Endodermal cell (in vitro differentiated cells): ENCODE data around the gene PHF21B. TPM values are rescaled to one million over a fixed set of nuclear protein-coding genes. Genes with fewer than 3 reads are reported as not detected.

Experiments
- DNase-seq: peaks from one replicate; pipeline ENCODE4 v3.0.0-alpha.2; 2017
- H3K27ac ChIP-seq: 2 replicates; pipeline ENCODE4 v1.5.1; 2013; ENCODE audit warnings: mild to moderate bottlenecking, low read depth, low read length, moderate library complexity
- H3K27me3 ChIP-seq: 2 replicates; pipeline ENCODE4 v1.6.1; 2013; ENCODE audit warnings: mild to moderate bottlenecking, low read length, moderate library complexity; ENCODE audit not compliant: insufficient read depth, control insufficient read depth, poor library complexity, severe bottlenecking
- H3K36me3 ChIP-seq: 2 replicates; pipeline ENCODE4 v1.7.0; 2013; ENCODE audit warnings: mild to moderate bottlenecking, low read length, moderate library complexity; ENCODE audit not compliant: control insufficient read depth, insufficient read depth
- H3K4me1 ChIP-seq: one replicate; pipeline ENCODE4 v1.7.0; 2013; ENCODE audit warnings: low read length; ENCODE audit not compliant: control insufficient read depth, insufficient read depth
- H3K4me3 ChIP-seq: 2 replicates; pipeline ENCODE4 v1.5.1; 2013; ENCODE audit warnings: mild to moderate bottlenecking, low read length, moderate library complexity
- H3K9ac ChIP-seq: 2 replicates; pipeline ENCODE4 v1.6.1; 2013; ENCODE audit warnings: mild to moderate bottlenecking, low read length, moderate library complexity; ENCODE audit not compliant: poor library complexity, severe bottlenecking; ENCODE audit errors: extremely low read depth
- H3K9me3 ChIP-seq: 2 replicates; pipeline ENCODE4 v1.6.1; 2013; ENCODE audit warnings: mild to moderate bottlenecking, low read length, moderate library complexity; ENCODE audit not compliant: control insufficient read depth
- H3K27ac Mint-ChIP-seq: 2 replicates; pipeline ENCODE4 v1.8.0; 2020; ENCODE audit warnings: mixed read lengths
- H3K27me3 Mint-ChIP-seq: 2 replicates; pipeline ENCODE4 v1.8.0; 2021; ENCODE audit warnings: mild to moderate bottlenecking, mixed read lengths; ENCODE audit not compliant: insufficient read depth
- H3K36me3 Mint-ChIP-seq: 2 replicates; pipeline ENCODE4 v1.8.0; 2020; ENCODE audit warnings: low read depth, mixed read lengths
- H3K4me1 Mint-ChIP-seq: 2 replicates; pipeline ENCODE4 v1.8.0; 2020; ENCODE audit warnings: mixed read lengths
- H3K4me3 Mint-ChIP-seq: 2 replicates; pipeline ENCODE4 v1.8.0; 2020; ENCODE audit warnings: mild to moderate bottlenecking, moderate library complexity, mixed read lengths
- H3K9me3 Mint-ChIP-seq: 2 replicates; pipeline ENCODE4 v1.8.0; 2020; ENCODE audit warnings: mild to moderate bottlenecking, mixed read lengths
- WGBS, 2 experiments: methylation state at CpG; one replicate each; pipeline versions ENCODE4 v1.1.5 to v1.1.7; 2013; ENCODE audit warnings: missing lambda C conversion rate in 2 of 2, mixed read lengths in 1 of 2; ENCODE audit not compliant: insufficient coverage in 1 of 2, insufficient read length in 1 of 2; 5-methylcytosine and 5-hydroxymethylcytosine counted together
- total RNA-seq, 2 donors: library from RNA; stranded (reverse); fragmentation: NEBNext Ultra II Directional in 1 of 2; extraction: Animal tissue kit (Norgen Biotek cat#: 25700) in 1 of 2; gene quantifications; 2 replicates in 1 of 2; 3 replicates in 1 of 2; pipeline ENCODE4 v1.2.1, GENCODE V29; 2021
- TF ChIP-seq, protein P1 (sequence below): fragments of 200-600 bp; sonication (generic); conservative IDR thresholded peaks from 2 replicates; pipeline ENCODE4 v1.5.0; 2021; ENCODE audit warnings: antibody characterized with exemption, mild to moderate bottlenecking

Gene PHF21B
- total RNA-seq, 2 donors from 2014 or later: 57.5 to 69.2 TPM

DNA sequence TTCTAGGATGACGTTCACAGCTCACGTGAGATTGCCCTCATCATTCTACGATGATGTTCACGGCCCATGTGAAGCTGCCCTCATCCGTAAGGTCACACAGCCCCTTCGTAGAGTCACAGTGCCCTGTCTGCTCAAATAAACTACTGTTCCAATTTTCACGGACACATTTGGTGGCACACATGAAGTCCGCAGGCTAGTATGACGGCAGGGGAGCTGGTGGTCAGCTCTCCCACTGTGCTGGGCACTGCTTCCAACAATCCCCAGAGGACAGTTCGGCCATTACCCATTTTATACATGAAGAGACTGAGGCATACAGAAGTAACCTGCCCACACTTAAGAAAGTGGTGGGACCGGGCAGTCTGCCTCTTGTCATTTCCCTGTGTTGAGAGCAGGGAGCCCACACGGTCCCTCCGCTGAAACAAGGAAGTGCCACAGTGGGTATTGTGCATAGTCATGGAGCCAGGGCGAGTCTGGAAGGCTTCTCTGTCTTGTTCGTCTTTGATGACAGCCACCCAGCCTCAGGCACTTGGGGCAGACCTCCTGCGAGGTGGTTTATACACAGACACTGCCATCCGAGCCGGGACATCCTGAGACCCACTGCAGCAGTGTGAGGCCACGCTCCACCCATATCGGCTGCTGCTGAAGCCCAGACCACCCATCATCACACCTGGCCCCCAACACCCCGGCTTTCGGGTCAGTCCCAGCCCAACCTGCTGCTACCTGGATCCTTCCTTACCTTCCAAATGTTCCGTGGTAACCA is 114.3 kb downstream of the PHF21B start:
- DNase-seq: peak; percentile 29
- peaks cover 2% of the 10 kb centered on the region for H3K9me3 Mint-ChIP-seq
- H3K27me3 ChIP-seq: no peaks in the 10 kb centered on the region
- no peak overlapping the region for H3K27ac ChIP-seq
- no peak overlapping the region for H3K9ac ChIP-seq
- H3K4me1 ChIP-seq: no peaks in the 10 kb centered on the region
- WGBS, 2 experiments: 95 to 96% methylated on average over 19 to 23 of the region's 23 CpGs
- H3K4me3 Mint-ChIP-seq: no peak overlapping the region
- H3K36me3 Mint-ChIP-seq: peaks cover 33% of the 10 kb centered on the region
- peaks cover 24% of the 10 kb centered on the region for H3K36me3 ChIP-seq
- no peak overlapping the region for H3K27ac Mint-ChIP-seq
- no peak overlapping the region for H3K4me3 ChIP-seq
- no peaks in the 10 kb centered on the region for H3K27me3 Mint-ChIP-seq
- H3K4me1 Mint-ChIP-seq: no peaks in the 10 kb centered on the region
- H3K9me3 ChIP-seq: peaks cover 5% of the 10 kb centered on the region
- TF ChIP-seq, protein P1, sequence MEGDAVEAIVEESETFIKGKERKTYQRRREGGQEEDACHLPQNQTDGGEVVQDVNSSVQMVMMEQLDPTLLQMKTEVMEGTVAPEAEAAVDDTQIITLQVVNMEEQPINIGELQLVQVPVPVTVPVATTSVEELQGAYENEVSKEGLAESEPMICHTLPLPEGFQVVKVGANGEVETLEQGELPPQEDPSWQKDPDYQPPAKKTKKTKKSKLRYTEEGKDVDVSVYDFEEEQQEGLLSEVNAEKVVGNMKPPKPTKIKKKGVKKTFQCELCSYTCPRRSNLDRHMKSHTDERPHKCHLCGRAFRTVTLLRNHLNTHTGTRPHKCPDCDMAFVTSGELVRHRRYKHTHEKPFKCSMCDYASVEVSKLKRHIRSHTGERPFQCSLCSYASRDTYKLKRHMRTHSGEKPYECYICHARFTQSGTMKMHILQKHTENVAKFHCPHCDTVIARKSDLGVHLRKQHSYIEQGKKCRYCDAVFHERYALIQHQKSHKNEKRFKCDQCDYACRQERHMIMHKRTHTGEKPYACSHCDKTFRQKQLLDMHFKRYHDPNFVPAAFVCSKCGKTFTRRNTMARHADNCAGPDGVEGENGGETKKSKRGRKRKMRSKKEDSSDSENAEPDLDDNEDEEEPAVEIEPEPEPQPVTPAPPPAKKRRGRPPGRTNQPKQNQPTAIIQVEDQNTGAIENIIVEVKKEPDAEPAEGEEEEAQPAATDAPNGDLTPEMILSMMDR: no peak

GRCh38 chr22:44894782-44895181 is 115.0 kb downstream of the PHF21B start:
- H3K4me3 ChIP-seq: no peak overlapping the region
- peaks cover 2% of the 10 kb centered on the region for H3K9me3 ChIP-seq
- peak; percentile 36 for DNase-seq
- Mint-ChIP-seq H3K9me3 (no peaks in the 10 kb centered on the region), H3K4me3 (no peak overlapping the region), H3K4me1 (no peaks in the 10 kb centered on the region), H3K36me3 (peaks cover 30% of the 10 kb centered on the region), H3K27me3 (no peaks in the 10 kb centered on the region), H3K27ac (no peak overlapping the region)
- no peak overlapping the region for H3K27ac ChIP-seq
- H3K9ac ChIP-seq: no peak overlapping the region
- no peaks in the 10 kb centered on the region for H3K27me3 ChIP-seq
- H3K36me3 ChIP-seq: peaks cover 31% of the 10 kb centered on the region
- no peaks in the 10 kb centered on the region for H3K4me1 ChIP-seq
- whole genome bisulfite sequencing, 2 experiments: 93 to 97% methylated on average over 8 to 14 of the region's 14 CpGs
- TF ChIP-seq, protein P1: no peak

DNA sequence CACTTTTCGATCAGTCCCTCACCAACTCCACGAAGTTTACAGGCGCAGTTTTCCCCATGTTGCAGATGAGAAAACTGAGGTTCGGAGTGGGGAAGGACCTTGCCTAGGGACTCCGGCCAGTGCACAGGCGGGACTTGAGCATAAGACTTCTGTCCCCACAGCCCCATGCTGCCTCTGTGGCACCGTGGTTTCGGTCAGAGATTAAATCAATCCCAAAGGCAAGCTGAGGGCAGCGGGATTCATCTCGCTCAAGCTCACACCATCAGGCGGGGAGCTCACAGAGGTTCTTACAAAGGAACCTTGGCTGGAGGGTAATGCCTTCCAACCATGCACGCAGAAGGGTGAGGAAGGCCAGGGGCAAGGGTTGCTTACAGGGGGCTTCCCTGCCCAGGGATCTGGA is 115.5 kb downstream of the PHF21B start:
- Histone ChIP-seq H3K27me3 (no peaks in the 10 kb centered on the region), H3K4me3 (no peak overlapping the region), H3K9ac (no peak overlapping the region), H3K9me3 (no peaks in the 10 kb centered on the region), H3K27ac (no peak overlapping the region), H3K4me1 (no peaks in the 10 kb centered on the region), H3K36me3 (peaks cover 32% of the 10 kb centered on the region)
- H3K36me3 Mint-ChIP-seq: peaks cover 28% of the 10 kb centered on the region
- 93 to 96% methylated on average over 11 to 12 of the region's 12 CpGs for WGBS, 2 experiments
- no peak overlapping the region for H3K27ac Mint-ChIP-seq
- H3K4me1 Mint-ChIP-seq: no peaks in the 10 kb centered on the region
- DNase-seq: peak; percentile 36
- no peaks in the 10 kb centered on the region for H3K27me3 Mint-ChIP-seq
- H3K4me3 Mint-ChIP-seq: no peak overlapping the region
- TF ChIP-seq, protein P1: no peak
- no peaks in the 10 kb centered on the region for H3K9me3 Mint-ChIP-seq
